Activated naive CD4-positive, alpha-beta T cell treated with anti-CD3 and anti-CD28 coated beads, Interleukin-2, amount 50 U/mL, for 72 hours (primary cell): ENCODE data around the gene LSP1. TPM values are rescaled to one million over a fixed set of nuclear protein-coding genes. Genes with fewer than 3 reads are reported as not detected.

Experiments
- ATAC-seq, 2 donors: fragments of 150-1000 bp; cut with Tn5 transposase; 2 replicates each; pipeline ENCODE4 v1.10.0; 2021; ENCODE audit warnings: mild to moderate bottlenecking in 2 of 2, moderate library complexity in 2 of 2
- DNase-seq, 2 donors: peaks; one replicate each; pipeline ENCODE4 v3.0.0; 2021 to 2022; ENCODE audit warnings: low spot score in 2 of 2
- H3K27ac Mint-ChIP-seq, 2 donors: one replicate each; pipeline ENCODE4 v1.8.0; 2022; ENCODE audit warnings: mild to moderate bottlenecking in 2 of 2, mixed read lengths in 2 of 2
- H3K36me3 Mint-ChIP-seq, 2 donors: one replicate each; pipeline ENCODE4 v1.8.0; 2022; ENCODE audit warnings: mixed read lengths in 2 of 2
- H3K9me3 Mint-ChIP-seq, 2 donors: one replicate each; pipeline ENCODE4 v1.8.0; 2022; ENCODE audit warnings: mixed read lengths in 2 of 2
- total RNA-seq, 2 donors: library from RNA; stranded (reverse); gene quantifications; one replicate each; pipeline ENCODE4 v1.2.3, GENCODE V29; 2022

Gene LSP1
- total RNA-seq, 2 donors from 2014 or later: 102 to 263 TPM

DNA sequence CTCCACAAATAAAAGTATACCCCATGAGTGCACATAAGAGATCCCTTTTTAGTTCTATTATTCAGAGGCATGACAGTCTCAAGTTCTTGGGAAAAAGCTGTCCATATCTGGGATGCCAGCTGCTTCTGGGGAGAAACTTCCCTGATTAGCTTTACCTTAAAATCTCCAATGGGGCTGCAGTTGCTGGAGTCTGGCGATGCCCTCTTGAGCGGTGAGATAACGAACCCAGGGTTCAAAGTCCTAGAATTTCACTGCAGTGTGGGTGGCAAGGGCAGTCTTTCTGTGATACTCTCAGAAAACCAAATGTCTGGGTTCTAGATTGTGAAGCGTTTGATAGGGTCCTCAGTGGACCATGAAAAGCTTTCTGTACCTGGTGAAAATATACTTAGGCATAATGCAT, 46.2 kb downstream of the LSP1 start:
- no peak for ATAC-seq
- no peak overlapping the region for H3K27ac Mint-ChIP-seq
- no peaks in the 10 kb centered on the region for H3K9me3 Mint-ChIP-seq
- H3K36me3 Mint-ChIP-seq: no peaks in the 10 kb centered on the region
- no peak for DNase-seq

DNA sequence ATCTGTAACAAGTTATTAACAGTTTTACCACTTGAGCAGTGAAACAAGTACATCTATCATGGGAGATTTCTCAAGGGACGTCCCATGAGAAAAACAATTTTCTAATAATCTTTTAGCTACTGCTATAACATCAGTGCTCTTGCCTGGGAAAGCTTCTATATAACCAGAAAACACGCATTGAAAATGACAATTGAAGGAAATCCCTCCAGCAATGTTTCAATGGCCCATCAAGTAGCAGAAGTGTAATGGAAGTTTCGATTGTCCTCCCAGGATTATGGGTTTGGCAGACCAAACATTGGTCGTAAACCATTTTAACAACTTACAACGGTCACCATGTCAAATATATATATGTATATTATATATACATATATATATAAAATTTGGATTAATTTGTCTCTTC, 46.8 kb downstream of the LSP1 start:
- H3K36me3 Mint-ChIP-seq: no peaks in the 10 kb centered on the region

DNA sequence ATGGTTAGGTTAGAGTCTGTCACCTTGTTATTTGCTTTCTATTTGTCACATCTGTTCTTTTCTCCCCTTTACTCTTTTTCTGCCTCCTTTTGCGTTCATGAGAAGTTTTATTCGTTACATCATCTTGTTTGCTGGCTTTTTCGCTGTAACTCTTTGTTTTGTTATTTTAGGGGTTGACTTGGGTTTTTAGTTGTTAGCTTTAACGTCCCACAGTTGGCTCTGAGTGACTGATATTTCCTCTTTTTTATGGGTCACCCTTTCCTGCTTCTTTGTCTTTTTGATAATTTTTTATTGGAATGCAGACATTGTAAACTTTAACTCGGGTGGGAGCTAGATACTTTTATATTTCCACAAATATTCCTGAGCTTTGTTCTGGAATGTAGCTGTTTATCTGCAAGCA, 53.3 kb downstream of the LSP1 start:
- DNase-seq: no peak
- ATAC-seq: no peak
- no peaks in the 10 kb centered on the region for H3K36me3 Mint-ChIP-seq
- H3K27ac Mint-ChIP-seq: no peak overlapping the region
- H3K9me3 Mint-ChIP-seq: no peaks in the 10 kb centered on the region

More for the DNA sequence above, 46.8 kb downstream of the LSP1 start:
- DNase-seq (no peak), ATAC-seq (no peak)
- Mint-ChIP-seq H3K27ac (no peak overlapping the region), H3K9me3 (no peaks in the 10 kb centered on the region)

DNA sequence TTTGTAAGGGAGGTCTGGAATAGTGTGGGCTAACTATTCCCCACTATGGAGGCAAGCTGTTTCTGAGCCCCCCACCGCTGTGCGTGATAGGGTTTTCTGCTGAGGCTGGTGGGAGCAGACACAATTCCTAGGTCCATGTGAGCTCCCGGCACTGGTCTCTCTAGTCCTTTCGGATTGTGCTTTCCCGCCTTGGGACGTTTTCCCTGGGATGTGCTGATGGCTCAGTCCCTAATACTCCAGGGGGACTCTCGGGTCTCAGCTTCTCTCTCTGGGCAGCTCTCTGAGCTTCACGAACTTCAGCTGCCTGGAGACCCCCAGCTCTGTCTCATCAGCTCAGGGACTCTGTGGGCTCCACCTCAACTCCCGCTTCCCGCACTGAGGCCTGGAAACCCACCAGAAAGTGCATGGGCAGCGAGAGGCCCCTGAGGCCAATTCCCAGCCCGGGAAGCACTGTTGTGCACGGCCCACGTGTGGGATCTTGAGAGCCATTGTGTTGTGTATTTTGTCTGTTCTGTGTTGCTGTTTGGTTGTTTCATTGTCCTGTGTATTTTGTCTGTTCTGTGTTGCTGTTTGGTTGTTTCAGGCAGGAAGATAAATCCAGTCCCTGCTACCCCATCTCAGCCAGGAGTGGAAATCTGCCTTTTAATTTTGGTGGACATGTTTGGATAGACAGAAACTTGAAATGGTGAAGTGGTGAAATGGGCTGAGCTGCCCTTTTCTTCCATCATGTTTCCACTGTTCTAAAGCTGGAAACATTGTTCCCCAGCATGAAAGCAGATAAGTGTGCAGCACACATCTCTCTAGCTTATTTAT, 53.9 kb downstream of the LSP1 start:
- Mint-ChIP-seq H3K27ac (no peak overlapping the region), H3K9me3 (no peaks in the 10 kb centered on the region), H3K36me3 (no peaks in the 10 kb centered on the region)
- DNase-seq: no peak
- no peak for ATAC-seq

DNA sequence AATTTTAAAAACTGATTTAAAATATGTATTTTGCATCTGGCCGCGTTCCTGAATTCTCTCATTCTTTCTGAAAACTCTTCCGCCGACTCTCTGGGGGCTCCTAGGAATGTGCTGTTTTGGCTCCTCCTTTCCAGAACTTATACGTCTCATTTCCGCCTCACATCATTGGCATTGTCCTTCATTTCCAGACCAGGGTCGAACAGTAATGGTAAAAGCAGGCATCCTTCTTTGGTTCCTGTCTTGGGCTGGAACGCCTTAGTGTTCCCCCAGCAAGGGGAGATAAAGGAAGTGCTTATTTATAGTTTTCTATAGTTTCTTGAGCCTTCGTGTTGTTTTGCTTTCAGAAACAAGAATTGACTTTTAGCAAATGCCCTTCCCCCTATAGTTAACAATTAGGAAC, 55.7 kb downstream of the LSP1 start:
- DNase-seq: no peak
- H3K27ac Mint-ChIP-seq: no peak overlapping the region
- no peak for ATAC-seq
- no peaks in the 10 kb centered on the region for H3K36me3 Mint-ChIP-seq
- no peaks in the 10 kb centered on the region for H3K9me3 Mint-ChIP-seq

DNA sequence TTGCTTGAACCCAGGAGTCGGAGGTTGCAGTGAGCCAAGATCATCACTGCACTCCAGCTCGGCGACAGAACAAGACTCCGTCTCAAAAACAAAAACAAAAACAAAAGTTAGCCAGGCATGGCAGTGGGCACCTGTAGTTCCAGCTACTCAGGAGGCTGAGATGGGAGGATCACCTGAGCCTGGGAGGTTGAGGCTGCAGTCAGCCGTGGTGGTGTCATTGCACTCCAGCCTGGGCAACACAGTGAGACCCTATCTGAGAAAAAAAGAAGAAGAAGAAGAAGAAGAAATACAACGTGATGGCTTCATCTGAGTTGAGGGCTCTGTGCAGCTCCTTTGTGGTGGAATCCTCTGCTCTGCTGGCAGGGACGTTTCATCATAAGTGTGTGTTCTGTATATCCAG, 56.6 kb downstream of the LSP1 start:
- Mint-ChIP-seq H3K27ac (no peak overlapping the region), H3K9me3 (peaks cover 0 to 6% of the 10 kb centered on the region in 2 donors), H3K36me3 (peaks cover 0 to 6% of the 10 kb centered on the region in 2 donors)
- no peak for ATAC-seq
- no peak for DNase-seq

DNA sequence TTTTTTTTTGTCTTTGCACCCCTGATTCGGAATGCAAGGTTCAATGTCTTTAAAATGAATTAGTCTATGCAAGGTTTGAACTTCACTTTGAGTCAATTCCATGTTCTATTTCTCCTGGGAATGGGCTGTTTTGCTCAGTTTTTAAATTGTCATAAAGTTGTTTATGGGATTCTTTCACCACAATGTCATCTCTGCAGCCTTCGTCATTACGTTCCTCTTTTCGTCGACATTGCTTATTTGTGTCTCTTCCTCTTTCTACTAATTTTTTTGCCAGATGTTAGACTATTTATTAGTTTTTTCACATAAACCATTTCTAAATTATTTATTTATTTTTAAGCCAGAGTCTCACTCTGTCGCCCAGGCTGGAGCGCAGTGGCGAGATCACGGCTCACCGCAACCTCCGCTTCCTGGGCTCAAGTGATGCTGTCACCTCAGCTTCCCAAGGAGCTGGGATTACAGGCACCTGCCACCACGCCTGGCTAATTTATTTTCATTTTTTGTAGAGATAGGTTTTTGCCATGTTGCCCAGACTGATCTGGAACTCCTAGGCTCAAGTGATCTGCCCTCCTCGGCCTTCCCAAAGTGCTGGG, 59.5 kb downstream of the LSP1 start:
- DNase-seq (no peak), ATAC-seq (no peak)
- peaks cover 0 to 15% of the 10 kb centered on the region in 2 donors for H3K36me3 Mint-ChIP-seq
- H3K27ac Mint-ChIP-seq: no peak overlapping the region
- peaks cover 0 to 14% of the 10 kb centered on the region in 2 donors for H3K9me3 Mint-ChIP-seq

DNA sequence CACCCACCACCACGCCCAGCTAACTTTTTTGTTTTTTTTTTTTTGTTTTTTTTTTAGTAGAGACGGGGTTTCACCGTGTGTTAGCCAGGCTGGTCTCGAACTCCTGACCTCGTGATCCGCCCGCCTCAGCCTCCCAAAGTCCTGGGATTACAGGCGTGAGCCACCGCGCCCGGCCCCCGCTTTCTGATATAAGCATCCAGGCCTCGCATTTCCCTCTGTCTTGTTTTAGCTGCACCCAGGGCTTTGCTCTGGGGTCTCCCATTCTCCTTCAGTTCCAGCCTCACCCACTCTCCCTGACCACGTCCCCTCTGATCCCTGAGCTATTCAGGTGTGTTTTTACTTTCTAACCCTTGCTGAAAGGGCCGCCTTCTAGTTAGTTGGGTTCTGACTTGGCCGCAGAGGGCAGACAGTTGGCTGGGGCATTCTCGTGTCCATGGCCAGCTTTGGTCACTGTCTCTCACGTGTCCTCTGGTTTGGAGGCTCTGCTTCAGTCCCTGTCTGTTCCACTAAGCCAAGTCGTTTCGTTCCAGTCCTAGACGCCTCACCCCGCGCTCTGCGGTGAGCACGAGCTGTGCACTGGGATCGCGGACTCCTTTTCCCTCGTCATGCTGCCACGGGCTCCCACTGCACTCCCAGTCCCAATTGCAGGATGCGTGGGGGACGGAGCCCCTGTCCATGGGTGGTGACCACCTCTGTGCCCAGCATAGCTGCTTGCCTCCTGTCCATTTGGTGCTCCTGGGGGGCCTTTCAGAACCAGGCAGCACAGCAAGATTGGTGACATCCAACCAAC, 60.6 kb downstream of the LSP1 start:
- no peak for ATAC-seq
- no peak overlapping the region for H3K27ac Mint-ChIP-seq

DNA sequence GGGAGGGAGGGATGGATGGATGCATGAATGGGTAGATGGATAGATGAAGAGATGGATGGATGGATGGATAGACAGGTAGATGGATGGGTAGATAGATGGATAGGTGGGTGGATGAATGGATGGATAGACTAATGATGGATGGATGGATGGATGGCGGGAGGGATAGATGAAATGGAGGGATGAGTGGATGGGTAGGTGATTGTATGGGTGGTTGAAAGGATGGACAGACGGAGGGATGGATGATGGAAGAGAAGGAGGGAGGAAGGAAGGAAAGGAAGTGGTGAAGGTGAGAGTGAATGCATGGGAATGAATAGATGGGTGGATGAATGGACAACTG, 62.9 kb downstream of the LSP1 start:
- Mint-ChIP-seq H3K36me3 (peaks cover 0 to 15% of the 10 kb centered on the region in 2 donors), H3K9me3 (peaks cover 0 to 14% of the 10 kb centered on the region in 2 donors), H3K27ac (peak overlapping the region in 1 of 2 donors; percentile 5)
- ATAC-seq (no peak), DNase-seq (no peak)

More for the DNA sequence above, 60.6 kb downstream of the LSP1 start:
- DNase-seq: no peak
- peaks cover 0 to 15% of the 10 kb centered on the region in 2 donors for H3K36me3 Mint-ChIP-seq
- H3K9me3 Mint-ChIP-seq: peaks cover 0 to 14% of the 10 kb centered on the region in 2 donors

DNA sequence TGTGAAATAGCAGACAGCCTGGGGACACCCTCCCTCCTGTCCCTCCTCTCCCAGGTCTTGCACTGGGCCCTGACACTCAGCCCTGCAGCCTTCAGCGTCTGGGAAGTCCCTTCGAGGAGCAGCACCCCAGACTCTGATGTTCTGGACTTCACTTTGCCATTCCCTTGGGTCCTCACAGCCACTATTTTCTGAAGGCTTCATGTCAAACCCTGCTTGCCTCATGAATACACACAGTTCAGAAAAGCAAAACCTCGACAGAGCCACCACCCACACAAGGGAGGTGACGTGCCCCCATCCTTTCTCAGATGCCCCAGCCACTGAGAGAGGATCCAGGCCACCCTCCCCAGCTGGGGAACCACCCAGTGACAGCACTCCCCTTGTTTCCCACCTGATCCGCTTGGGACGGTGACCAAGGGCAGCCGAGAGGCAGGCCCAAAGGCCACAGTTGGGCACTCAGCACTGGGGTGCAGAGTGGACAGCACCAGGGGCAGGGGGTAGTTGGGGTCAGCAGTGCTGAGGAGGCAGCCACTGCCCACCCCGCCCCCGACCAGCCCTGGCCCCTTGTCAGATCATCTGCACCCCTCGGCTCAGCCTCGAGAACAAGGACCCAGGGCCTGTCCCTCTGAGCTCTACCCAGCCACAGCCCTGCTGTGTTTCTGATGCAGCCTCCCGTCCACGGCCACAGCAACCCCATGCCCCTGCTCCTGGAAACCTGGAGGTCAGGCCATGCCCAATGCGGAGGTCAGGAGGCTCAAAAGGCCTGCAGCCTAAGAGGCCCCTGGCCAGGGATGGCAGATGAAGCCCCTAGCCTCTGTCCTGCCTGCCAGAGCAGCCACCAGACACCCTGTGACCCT, 63.5 kb downstream of the LSP1 start:
- H3K27ac Mint-ChIP-seq: peak overlapping the region in 1 of 2 donors; percentile 74

DNA sequence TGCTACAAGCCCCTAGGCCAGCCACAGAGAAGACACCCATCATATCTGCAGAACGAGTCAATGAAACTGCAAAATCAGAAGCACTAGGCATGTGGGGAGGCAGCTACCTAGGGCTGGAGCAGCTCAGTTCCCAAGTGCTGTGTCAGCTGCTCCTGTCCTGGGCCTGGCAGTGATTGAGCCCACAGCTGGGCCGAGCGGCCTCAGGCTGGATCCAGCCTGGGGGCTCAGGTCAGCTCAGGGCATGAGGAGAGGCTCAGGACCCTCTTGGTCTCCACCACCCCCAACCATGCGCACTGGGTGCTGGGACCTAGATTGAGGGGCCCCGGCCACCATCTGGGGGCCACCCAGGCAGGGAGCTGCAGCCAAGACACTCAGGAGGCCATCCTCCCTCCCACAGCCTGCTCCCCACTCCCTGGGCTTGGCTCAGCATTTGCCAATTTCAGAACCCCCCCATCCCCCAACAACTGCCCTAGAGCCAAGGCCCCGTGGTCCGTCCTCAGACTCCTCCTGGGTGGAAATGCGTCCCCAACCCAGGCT, 64.2 kb downstream of the LSP1 start:
- H3K9me3 Mint-ChIP-seq: peaks cover 0 to 14% of the 10 kb centered on the region in 2 donors
- H3K27ac Mint-ChIP-seq: peak overlapping the region in 1 of 2 donors; percentile 74
- ATAC-seq: peak in 1 of 2 donors; percentile 14
- H3K36me3 Mint-ChIP-seq: peaks cover 0 to 15% of the 10 kb centered on the region in 2 donors
- DNase-seq: no peak

More for the DNA sequence above, 63.5 kb downstream of the LSP1 start:
- DNase-seq (no peak), ATAC-seq (peak; percentile 10 to 38)
- H3K36me3 Mint-ChIP-seq: peaks cover 0 to 15% of the 10 kb centered on the region in 2 donors
- peaks cover 0 to 14% of the 10 kb centered on the region in 2 donors for H3K9me3 Mint-ChIP-seq

DNA sequence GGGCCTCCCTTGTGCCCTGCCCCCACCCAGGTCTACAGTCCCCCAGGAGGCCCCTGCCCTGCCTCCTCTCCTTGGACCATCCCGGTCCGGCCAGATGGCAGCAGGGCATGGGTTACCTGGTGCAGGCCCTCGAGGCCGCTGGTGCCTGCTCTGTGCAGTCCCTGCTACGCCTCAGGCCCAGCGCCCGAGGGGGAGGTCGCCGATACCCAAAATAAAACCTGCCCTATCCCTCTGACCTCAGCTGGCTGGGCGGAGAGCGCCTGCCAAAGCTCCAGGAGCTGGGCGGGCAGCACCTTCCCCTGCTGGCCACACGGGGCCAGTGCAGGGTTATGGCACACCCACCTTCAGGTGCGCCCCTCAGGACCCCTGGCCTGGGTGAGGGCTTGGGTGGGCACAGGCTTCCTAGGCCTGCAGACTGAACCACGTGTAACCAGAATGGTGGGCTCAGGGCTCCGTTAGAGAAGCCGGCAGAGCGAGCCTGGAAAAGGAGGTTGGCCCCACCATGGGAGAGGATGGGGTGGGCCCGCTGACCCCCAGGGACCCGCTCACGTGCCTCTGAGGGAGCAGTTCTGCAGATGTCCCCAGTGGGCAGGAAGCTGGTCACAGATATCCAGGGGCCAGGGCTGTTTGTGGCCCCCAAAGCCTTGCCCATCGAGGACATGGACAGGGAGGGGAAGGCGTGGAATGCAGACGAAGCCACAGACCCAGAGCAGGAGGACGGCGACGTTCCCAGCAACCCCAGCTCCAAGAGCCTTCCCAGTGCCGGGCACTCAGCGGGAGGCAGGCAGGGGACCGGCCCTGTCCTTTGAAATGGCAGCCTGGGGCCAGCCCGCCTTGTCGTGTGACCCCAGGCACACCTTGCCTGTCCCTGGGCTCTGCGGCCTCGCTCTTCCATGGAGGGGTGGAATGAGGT, 64.9 kb downstream of the LSP1 start:
- DNase-seq (no peak), ATAC-seq (peak in 1 of 2 donors; percentile 34)
- Mint-ChIP-seq H3K36me3 (peaks cover 0 to 15% of the 10 kb centered on the region in 2 donors), H3K9me3 (peaks cover 0 to 14% of the 10 kb centered on the region in 2 donors), H3K27ac (peak overlapping the region in 1 of 2 donors; percentile 65)

DNA sequence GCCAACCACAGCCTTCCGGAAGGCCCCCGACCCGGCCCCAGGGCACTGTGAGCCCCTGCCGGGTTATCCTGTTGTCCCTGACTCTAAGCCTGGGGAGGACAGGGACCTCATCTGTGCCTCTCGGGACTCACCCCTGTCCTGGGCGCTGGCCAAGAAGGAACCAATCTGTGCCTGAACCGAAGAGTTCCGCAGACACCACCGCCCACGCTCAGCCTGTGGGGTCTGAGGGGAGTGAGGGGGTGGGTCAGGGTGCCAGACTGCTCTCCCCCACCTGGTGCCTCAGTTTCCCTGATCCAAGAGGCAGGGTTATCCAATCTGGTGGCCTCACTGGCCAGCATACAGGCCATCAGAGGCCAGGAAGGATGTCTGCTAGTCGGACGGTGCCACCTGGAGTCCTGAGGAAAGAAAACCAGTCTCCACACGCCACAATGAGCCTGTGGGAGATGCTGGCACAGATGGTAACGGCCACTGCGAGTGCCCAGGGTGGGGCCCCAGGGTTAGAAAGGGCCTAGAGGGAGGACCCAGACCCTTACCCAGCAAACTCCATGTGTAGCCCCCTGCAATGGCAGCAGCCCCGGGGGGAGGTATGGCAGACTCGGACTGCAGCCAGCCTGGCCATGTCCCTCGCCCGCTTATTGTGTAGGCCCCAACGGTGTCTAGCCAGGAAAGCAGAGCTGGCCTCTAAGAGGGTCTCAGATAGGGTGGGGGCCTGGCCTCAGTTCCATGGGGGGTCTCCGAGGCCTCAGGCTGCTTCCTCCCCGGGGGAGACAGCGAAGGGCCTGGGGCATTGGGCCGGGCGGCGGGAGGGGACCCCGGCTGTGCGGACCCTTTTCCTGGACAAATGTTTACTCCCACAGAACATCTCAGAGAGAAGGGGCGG, 65.8 kb downstream of the LSP1 start:
- Mint-ChIP-seq H3K9me3 (peaks cover 0 to 14% of the 10 kb centered on the region in 2 donors), H3K36me3 (peaks cover 0 to 15% of the 10 kb centered on the region in 2 donors), H3K27ac (peak overlapping the region in 1 of 2 donors; percentile 72)
- ATAC-seq (no peak), DNase-seq (no peak)

DNA sequence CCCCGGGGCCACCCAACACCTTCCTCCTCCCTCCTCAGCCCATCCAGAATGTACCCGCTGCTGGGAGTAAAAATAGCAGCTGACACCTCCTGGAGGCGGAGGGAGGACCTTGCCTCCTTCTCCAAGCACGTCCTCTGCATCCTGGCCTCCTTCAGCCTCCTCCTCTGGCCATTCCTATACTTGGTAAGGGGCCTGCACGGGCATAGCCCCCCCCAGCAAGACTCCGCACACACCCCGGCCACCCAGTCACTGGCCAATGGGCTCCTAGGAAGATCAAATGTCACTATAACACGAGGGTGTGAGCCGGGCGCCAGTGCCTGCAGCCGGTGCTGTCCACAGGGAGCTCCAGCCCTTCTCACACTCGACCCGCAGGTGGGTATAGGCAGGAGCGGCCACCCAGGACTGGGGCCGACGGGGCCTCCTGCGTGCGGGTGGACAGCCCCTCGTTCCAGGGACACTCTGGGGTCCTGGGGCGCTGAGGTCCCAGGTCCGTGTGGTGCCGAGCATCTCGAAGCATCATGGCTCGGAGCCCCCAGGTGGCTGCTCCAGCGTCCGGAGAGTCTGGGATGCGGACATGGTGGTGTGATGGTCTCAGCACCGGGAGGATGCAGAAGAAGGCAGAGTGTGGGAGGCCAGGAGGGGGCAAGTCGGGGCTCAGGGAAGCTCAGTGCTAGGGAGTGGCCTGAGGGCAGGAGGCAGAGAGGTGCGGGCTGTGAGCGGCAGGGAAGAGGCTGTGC, 66.7 kb downstream of the LSP1 start, which contains the start of gene TNNT3:
Gene TNNT3 (plus strand): TSS at position 313 of the 737 bp plus-strand sequence. CDS start 3,172 bp downstream, outside the sequence.
- ATAC-seq (no peak), DNase-seq (no peak)
- H3K27ac Mint-ChIP-seq: peak within 1 kb of the TSS in 1 of 2 donors; percentile 72
- H3K36me3 Mint-ChIP-seq: peaks cover 0 to 9% of the 10 kb centered on the region in 2 donors
- peaks cover 0 to 8% of the 10 kb centered on the region in 2 donors for H3K9me3 Mint-ChIP-seq
